SU-DHL-6 (cell line): ENCODE measurements around the gene RNF214.
A peak's percentile ranks its signal among the peaks of the same experiment; 100 is the strongest.

Experiments used
- H2AFZ ChIP-seq: fragments of 200-600 bp; sonication (generic); 2 replicates; pipeline ENCODE4 v1.6.1; 2014; ENCODE audit warnings: low read depth, mild to moderate bottlenecking, moderate library complexity, mixed read lengths, antibody characterized with exemption, low read length; ENCODE audit not compliant: severe bottlenecking
- H3F3A ChIP-seq: fragments of 200-600 bp; shearing (Covaris generic); 2 replicates; pipeline ENCODE4 v1.6.0; 2016; ENCODE audit warnings: antibody characterized with exemption, mild to moderate bottlenecking; ENCODE audit not compliant: insufficient read depth
- H3K27ac ChIP-seq: fragments of 200-600 bp; sonication (generic); 2 replicates; pipeline ENCODE4 v1.5.1; 2016; ENCODE audit warnings: low read depth, mild to moderate bottlenecking, low read length, moderate library complexity, mixed read lengths
- H3K27me3 ChIP-seq: fragments of 200-600 bp; sonication (generic), shearing (Covaris generic); 2 replicates; pipeline ENCODE4 v1.6.0; 2014; ENCODE audit warnings: mild to moderate bottlenecking, low read length
- H3K36me3 ChIP-seq: fragments of 200-600 bp; sonication (generic); 2 replicates; pipeline ENCODE4 v1.6.1; 2014; ENCODE audit warnings: mild to moderate bottlenecking, low read length, mixed read lengths
- H3K4me2 ChIP-seq: fragments of 300-600, 200-600 bp; shearing (Covaris generic), sonication (generic); 2 replicates; pipeline ENCODE4 v1.6.0; 2014; ENCODE audit warnings: low read length, low read depth, mild to moderate bottlenecking; ENCODE audit not compliant: poor library complexity, severe bottlenecking
- H3K4me3 ChIP-seq: fragments of 200-600 bp; sonication (generic); 2 replicates; pipeline ENCODE4 v1.5.1; 2014; ENCODE audit warnings: antibody characterized with exemption, low read length, mild to moderate bottlenecking, mixed read lengths; ENCODE audit not compliant: insufficient read depth, poor library complexity, severe bottlenecking
- H3K79me2 ChIP-seq: fragments of 200-600 bp; sonication (generic); 2 replicates; pipeline ENCODE4 v1.6.1; 2014; ENCODE audit warnings: mild to moderate bottlenecking, low read length, moderate library complexity; ENCODE audit not compliant: insufficient read depth
- H3K9ac ChIP-seq: fragments of 200-600 bp; sonication (generic); 2 replicates; pipeline ENCODE4 v1.7.0; 2014; ENCODE audit warnings: mild to moderate bottlenecking, low read length
- H3K9me2 ChIP-seq: fragments of 200-600 bp; sonication (generic); replicated peaks from 2 replicates; pipeline ENCODE4 v1.6.1; 2014; ENCODE audit warnings: low read length; ENCODE audit not compliant: insufficient read depth
- H3K9me3 ChIP-seq: fragments of 200-600 bp; sonication (generic); 2 replicates; pipeline ENCODE4 v1.6.1; 2014; ENCODE audit warnings: low read length, mixed read lengths; ENCODE audit not compliant: insufficient read depth
- H4K20me1 ChIP-seq: fragments of 200-600 bp; sonication (generic); 2 replicates; pipeline ENCODE4 v1.6.1; 2014; ENCODE audit warnings: low read depth, mild to moderate bottlenecking, antibody characterized with exemption, low read length, moderate library complexity, mixed read lengths
- CTCF ChIP-seq: fragments of 200-600 bp; sonication (generic); IDR thresholded peaks from one replicate; pipeline ENCODE4 v1.5.1; 2017; ENCODE audit warnings: antibody characterized with exemption, mild to moderate bottlenecking, low read length, moderate library complexity; ENCODE audit not compliant: insufficient read depth, poor library complexity, severe bottlenecking
- EZH2phosphoT487 ChIP-seq: fragments of 200-600 bp; sonication (generic), shearing (Covaris generic); conservative IDR thresholded peaks from 2 replicates; pipeline ENCODE4 v1.6.1; 2018; ENCODE audit warnings: mild to moderate bottlenecking, antibody characterized with exemption, low read length, moderate library complexity, mixed read lengths

RNF214 gene

GRCh38 chr11:117230999-117231841 is 1.3 kb upstream of the RNF214 start:
- Histone ChIP-seq H3K4me2 (peak overlapping the region; percentile 98), H4K20me1 (no peaks in the 10 kb centered on the region), H3K27me3 (no peaks in the 10 kb centered on the region), H3K9me3 (no peaks in the 10 kb centered on the region), H3K9ac (peak overlapping the region; percentile 95), H3K36me3 (no peaks in the 10 kb centered on the region; the same call in 1 of the 2 replicates), H3K4me3 (peak overlapping the region; percentile 99), H3F3A (peaks cover 14% of the 10 kb centered on the region; the same call in 1 of the 2 replicates), H3K79me2 (peaks cover 38% of the 10 kb centered on the region), H2AFZ (peak overlapping the region; percentile 52), H3K9me2 (no peaks in the 10 kb centered on the region), H3K27ac (peak overlapping the region; percentile 81)
- TF ChIP-seq EZH2phosphoT487 = no peak

- Histone ChIP-seq H3K4me2 (peak within 1 kb of the TSS; percentile 98), H3K9ac (peak within 1 kb of the TSS; percentile 95), H3K9me2 (no peaks in the 10 kb centered on the region), H3K9me3 (no peaks in the 10 kb centered on the region), H3K27me3 (no peaks in the 10 kb centered on the region), H3F3A (peaks cover 14% of the 10 kb centered on the region; the same call in 1 of the 2 replicates), H2AFZ (peak within 1 kb of the TSS; percentile 95), H4K20me1 (no peaks in the 10 kb centered on the region), H3K36me3 (no peaks in the 10 kb centered on the region; the same call in 1 of the 2 replicates), H3K79me2 (peaks cover 38% of the 10 kb centered on the region), H3K4me3 (peak within 1 kb of the TSS; percentile 99), H3K27ac (peak within 1 kb of the TSS; percentile 81)
- TF ChIP-seq CTCF (no peak), EZH2phosphoT487 (no peak)
Observed at GRCh38 chr11:117231842-117232091, 704 bp upstream of the RNF214 start, which contains the start of gene PCSK7. TSS of gene PCSK7 (minus strand) at chr11:117232073. CDS start at chr11:117229844, 2,229 bp downstream.

GRCh38 chr11:117232911-117233409 is 489 bp downstream of the RNF214 start:
- peak overlapping the region; percentile 71 for H2AFZ ChIP-seq
- H3K79me2 ChIP-seq = peaks cover 38% of the 10 kb centered on the region
- TF ChIP-seq EZH2phosphoT487 (no peak), CTCF (no peak)
- H4K20me1 ChIP-seq = no peaks in the 10 kb centered on the region
- H3K27ac ChIP-seq = peak overlapping the region; percentile 46
- H3K36me3 ChIP-seq = no peaks in the 10 kb centered on the region; the same call in 1 of the 2 replicates
- peak overlapping the region; percentile 95 for H3K9ac ChIP-seq
- peak overlapping the region; percentile 94 for H3K4me2 ChIP-seq
- H3F3A ChIP-seq = peaks cover 14% of the 10 kb centered on the region; the same call in 1 of the 2 replicates
- H3K9me3 ChIP-seq = no peaks in the 10 kb centered on the region
- H3K9me2 ChIP-seq = no peaks in the 10 kb centered on the region
- H3K4me3 ChIP-seq = peak overlapping the region; percentile 99
- H3K27me3 ChIP-seq = no peaks in the 10 kb centered on the region

GRCh38 chr11:117238221-117238620 is 5.8 kb downstream of the RNF214 start:
- no peak for TF ChIP-seq EZH2phosphoT487
- TF ChIP-seq CTCF = no peak
- no peaks in the 10 kb centered on the region; the same call in 1 of the 2 replicates for H3K36me3 ChIP-seq

More at GRCh38 chr11:117238221-117238620, 5.8 kb downstream of the RNF214 start:
- H3K79me2 ChIP-seq = peaks cover 14% of the 10 kb centered on the region; the same call in 1 of the 2 replicates
- H3K9ac ChIP-seq = no peak overlapping the region
- no peak overlapping the region for H3K4me2 ChIP-seq
- H3K4me3 ChIP-seq = no peak overlapping the region
- H3K9me3 ChIP-seq = no peaks in the 10 kb centered on the region
- peaks cover 10% of the 10 kb centered on the region; the same call in 1 of the 2 replicates for H3F3A ChIP-seq
- H3K27ac ChIP-seq = no peak overlapping the region
- H3K9me2 ChIP-seq = no peaks in the 10 kb centered on the region
- H3K27me3 ChIP-seq = no peaks in the 10 kb centered on the region
- H4K20me1 ChIP-seq = no peaks in the 10 kb centered on the region
- no peak overlapping the region for H2AFZ ChIP-seq
